PC-9 (cell line): ENCODE results near the gene ZNF135. TPM values are rescaled to one million over a fixed set of nuclear protein-coding genes. Genes with fewer than 3 reads are reported as not detected.

Experiments
- BruUV-seq: library from RNA; stranded (reverse); fragments of 400-500 nt; replicated peaks from 2 replicates; lab custom pipeline; 2021; lab: Mats Ljungman, UMichigan
- CTCF ChIA-PET: fragments of 300-600 bp; sonication (Branson Sonifier 250); formaldehyde crosslinking; loops from one replicate; lab custom pipeline; 2022; ENCODE audit warnings: antibody characterized with exemption; lab: Charles Lee
- POLR2A ChIA-PET: fragments of 300-600 bp; sonication (Branson Sonifier 250); formaldehyde crosslinking; loops from one replicate; lab custom pipeline; 2022; ENCODE audit warnings: antibody characterized with exemption; ENCODE audit not compliant: unreplicated experiment; lab: Charles Lee
- DNase-seq, 2 experiments: peaks; one replicate each; pipeline versions ENCODE4 v3.0.0 to v3.0.0-alpha.2; 2015 to 2022; ENCODE audit warnings: mixed read lengths in 1 of 2
- H2AFZ ChIP-seq: fragments of 200-600 bp; sonication (generic); 2 replicates; pipeline ENCODE4 v1.8.1; 2017; ENCODE audit warnings: antibody characterized with exemption
- H3F3A ChIP-seq: fragments of 200-600 bp; sonication (generic); 2 replicates; pipeline ENCODE4 v1.8.1; 2017; ENCODE audit warnings: antibody characterized with exemption, mild to moderate bottlenecking, low read depth; ENCODE audit not compliant: insufficient read depth
- H3K27ac ChIP-seq: fragments of 200-600 bp; sonication (generic); 2 replicates; pipeline ENCODE4 v1.6.1; 2016; ENCODE audit warnings: mixed run types
- H3K27me3 ChIP-seq: fragments of 200-600 bp; sonication (generic); 2 replicates; pipeline ENCODE4 v1.6.1; 2016; ENCODE audit warnings: low read depth, mixed run types; ENCODE audit not compliant: insufficient read depth
- H3K36me3 ChIP-seq: fragments of 200-600 bp; sonication (generic); 2 replicates; pipeline ENCODE4 v1.6.1; 2016; ENCODE audit warnings: low read depth, mixed run types
- H3K4me1 ChIP-seq: fragments of 200-600 bp; sonication (generic); replicated peaks from 2 replicates; pipeline ENCODE4 v1.6.1; 2016; ENCODE audit warnings: mixed run types; ENCODE audit not compliant: insufficient read depth
- H3K4me2 ChIP-seq: fragments of 200-600 bp; sonication (generic); 2 replicates; pipeline ENCODE4 v1.6.1; 2017; ENCODE audit warnings: mixed run types
- H3K4me3 ChIP-seq: fragments of 200-600 bp; sonication (generic); 2 replicates; pipeline ENCODE4 v1.6.1; 2016; ENCODE audit warnings: mixed run types
- H3K79me2 ChIP-seq: fragments of 200-600 bp; sonication (generic); 2 replicates; pipeline ENCODE4 v1.6.1; 2017; ENCODE audit warnings: low read depth, mixed run types
- H3K9me2 ChIP-seq: fragments of 200-600 bp; sonication (generic); 2 replicates; pipeline ENCODE4 v1.8.1; 2017; ENCODE audit warnings: mild to moderate bottlenecking; ENCODE audit not compliant: insufficient read depth
- H3K9me3 ChIP-seq: fragments of 200-600 bp; sonication (generic); 2 replicates; pipeline ENCODE4 v1.8.1; 2016; ENCODE audit warnings: low read depth; ENCODE audit not compliant: insufficient read depth
- H4K20me1 ChIP-seq: fragments of 200-600 bp; sonication (generic); 2 replicates; pipeline ENCODE4 v1.8.1; 2017; ENCODE audit not compliant: insufficient read depth
- EZH2 ChIP-seq: fragments of 200-600 bp; sonication (generic); IDR thresholded peaks from 2 replicates; pipeline ENCODE4 v1.8.0; 2017; ENCODE audit warnings: antibody characterized with exemption, low read depth
- intact Hi-C: fragments of 100-400 bp; cut with micrococcal nuclease; formaldehyde crosslinking; loops from one replicate; pipeline ENCODE4 v1.10.0; 2022; ENCODE audit not compliant: unreplicated experiment
- total RNA-seq: library from RNA; stranded (reverse); gene quantifications from 2 replicates; pipeline ENCODE4 v1.2.3, GENCODE V29; 2021
- TF ChIP-seq, protein P1 (sequence below): fragments of 200-600 bp; sonication (generic); conservative IDR thresholded peaks from 2 replicates; pipeline ENCODE4 v1.6.1; 2017; ENCODE audit warnings: mixed run types, antibody characterized with exemption, mild to moderate bottlenecking, moderate library complexity

The ZNF135 gene
- total RNA-seq, 1 experiment from 2014 or later = 0.15 TPM

DNA sequence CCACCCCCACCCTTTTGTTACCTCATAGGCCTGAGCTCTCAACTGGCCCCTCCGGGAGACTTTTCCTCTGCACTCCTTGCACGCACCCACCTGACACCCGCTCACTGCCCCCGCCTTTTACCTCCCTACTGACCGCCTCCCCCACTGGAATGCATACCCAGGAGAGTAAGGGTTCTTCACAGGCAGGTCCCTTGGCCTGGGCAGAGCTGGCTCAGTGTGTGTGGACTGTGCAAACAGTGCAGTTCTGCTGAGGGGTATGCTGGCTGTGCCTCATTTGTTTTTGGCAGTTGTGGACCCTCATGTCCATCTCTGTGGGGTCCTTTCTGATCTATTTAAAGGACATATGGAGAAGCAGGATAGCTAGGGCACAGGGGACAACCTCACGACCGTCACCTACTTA, 34.0 kb downstream of the ZNF135 start:
- H3K79me2 ChIP-seq = peaks cover 13% of the 10 kb centered on the region
- peaks cover 15% of the 10 kb centered on the region; the same call in 1 of the 2 replicates for H3K36me3 ChIP-seq
- H3K9me2 ChIP-seq = no peaks in the 10 kb centered on the region
- intact Hi-C loops = no loop called here
- POLR2A ChIA-PET = no interaction called here
- BruUV-seq = no TSS peak
- H3K27ac ChIP-seq = no peak overlapping the region
- H3K4me3 ChIP-seq = no peak overlapping the region
- no peaks in the 10 kb centered on the region for H3F3A ChIP-seq
- TF ChIP-seq, protein P1, sequence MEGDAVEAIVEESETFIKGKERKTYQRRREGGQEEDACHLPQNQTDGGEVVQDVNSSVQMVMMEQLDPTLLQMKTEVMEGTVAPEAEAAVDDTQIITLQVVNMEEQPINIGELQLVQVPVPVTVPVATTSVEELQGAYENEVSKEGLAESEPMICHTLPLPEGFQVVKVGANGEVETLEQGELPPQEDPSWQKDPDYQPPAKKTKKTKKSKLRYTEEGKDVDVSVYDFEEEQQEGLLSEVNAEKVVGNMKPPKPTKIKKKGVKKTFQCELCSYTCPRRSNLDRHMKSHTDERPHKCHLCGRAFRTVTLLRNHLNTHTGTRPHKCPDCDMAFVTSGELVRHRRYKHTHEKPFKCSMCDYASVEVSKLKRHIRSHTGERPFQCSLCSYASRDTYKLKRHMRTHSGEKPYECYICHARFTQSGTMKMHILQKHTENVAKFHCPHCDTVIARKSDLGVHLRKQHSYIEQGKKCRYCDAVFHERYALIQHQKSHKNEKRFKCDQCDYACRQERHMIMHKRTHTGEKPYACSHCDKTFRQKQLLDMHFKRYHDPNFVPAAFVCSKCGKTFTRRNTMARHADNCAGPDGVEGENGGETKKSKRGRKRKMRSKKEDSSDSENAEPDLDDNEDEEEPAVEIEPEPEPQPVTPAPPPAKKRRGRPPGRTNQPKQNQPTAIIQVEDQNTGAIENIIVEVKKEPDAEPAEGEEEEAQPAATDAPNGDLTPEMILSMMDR = no peak
- no peak for TF ChIP-seq EZH2
- no peaks in the 10 kb centered on the region for H4K20me1 ChIP-seq
- H3K4me2 ChIP-seq = no peak overlapping the region
- no peak for DNase-seq
- CTCF ChIA-PET = no interaction called here
- no peaks in the 10 kb centered on the region for H3K4me1 ChIP-seq
- peaks cover 41% of the 10 kb centered on the region for H3K9me3 ChIP-seq
- no peaks in the 10 kb centered on the region for H3K27me3 ChIP-seq
- H2AFZ ChIP-seq = no peak overlapping the region

DNA sequence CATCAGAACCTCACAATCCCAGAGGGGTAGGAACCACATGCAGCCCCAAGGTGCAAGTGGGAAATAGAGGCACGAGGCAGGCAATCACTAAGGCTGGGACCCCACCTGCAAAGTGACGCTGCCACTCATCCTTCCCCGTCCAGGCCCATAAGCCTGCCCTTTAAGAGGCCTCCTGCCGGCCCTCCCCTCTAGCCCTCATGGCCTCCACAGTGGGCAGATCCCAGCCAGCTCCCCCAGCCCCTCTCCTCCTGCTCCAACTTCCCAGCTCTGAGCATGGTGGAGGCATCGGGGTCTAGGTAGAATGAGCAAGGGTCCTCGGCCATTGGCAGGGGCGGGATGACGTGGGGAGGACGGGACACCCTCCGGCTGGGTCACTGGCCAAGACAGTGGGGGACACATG, 36.2 kb downstream of the ZNF135 start:
- peaks cover 50% of the 10 kb centered on the region for H3K9me3 ChIP-seq
- ChIA-PET POLR2A (no interaction called here), CTCF (no interaction called here)
- no peak overlapping the region for H3K27ac ChIP-seq
- TF ChIP-seq EZH2 = no peak
- TF ChIP-seq, protein P1 = no peak
- no peaks in the 10 kb centered on the region for H4K20me1 ChIP-seq
- no peak overlapping the region for H3K4me2 ChIP-seq
- H3K9me2 ChIP-seq = no peaks in the 10 kb centered on the region
- no peak overlapping the region for H3K4me3 ChIP-seq
- no peak for DNase-seq
- no peaks in the 10 kb centered on the region for H3K4me1 ChIP-seq
- H3K79me2 ChIP-seq = peaks cover 13% of the 10 kb centered on the region
- no peaks in the 10 kb centered on the region for H3K27me3 ChIP-seq
- no peaks in the 10 kb centered on the region for H3F3A ChIP-seq
- no peak overlapping the region for H2AFZ ChIP-seq
- peaks cover 15% of the 10 kb centered on the region; the same call in 1 of the 2 replicates for H3K36me3 ChIP-seq
- no TSS peak for BruUV-seq
- intact Hi-C loops = no loop called here

DNA sequence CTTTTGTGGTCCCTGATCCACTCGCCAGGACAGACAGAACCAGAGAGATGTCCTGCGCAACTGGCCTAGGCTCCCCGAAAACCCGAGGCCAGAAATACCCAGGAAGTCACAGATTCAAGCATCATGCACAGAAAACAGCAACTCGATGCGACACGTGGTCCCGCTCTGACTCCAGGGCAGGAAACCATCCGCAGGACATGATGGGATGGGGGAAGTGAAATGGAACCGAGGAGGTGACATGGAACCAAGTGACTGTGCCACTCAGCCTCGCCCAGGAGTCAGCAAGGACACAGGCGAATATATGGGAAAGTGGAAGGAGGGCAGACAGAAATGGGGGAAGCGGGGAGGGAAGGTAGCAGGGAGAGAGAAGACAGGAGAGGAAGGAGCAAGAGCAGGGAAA, 37.8 kb downstream of the ZNF135 start:
- Histone ChIP-seq H4K20me1 (no peaks in the 10 kb centered on the region), H3K4me3 (peak overlapping the region; percentile 71; the same call in 1 of the 2 replicates), H3K27ac (no peak overlapping the region), H3K79me2 (peaks cover 13% of the 10 kb centered on the region), H3K36me3 (0 out of 2 replicates have a peak, but pooled peaks cover 11% of the 10 kb centered on the region), H3K9me3 (peaks cover 53% of the 10 kb centered on the region), H3K9me2 (no peaks in the 10 kb centered on the region), H3K4me2 (peak overlapping the region; percentile 89), H3K4me1 (no peaks in the 10 kb centered on the region), H2AFZ (no peak overlapping the region), H3K27me3 (no peaks in the 10 kb centered on the region), H3F3A (no peaks in the 10 kb centered on the region)
- POLR2A ChIA-PET = interaction anchor here (0.6 kb wide), 1 partner anchor 38 kb away, joined by 4 read pairs; no protein-coding TSS in a partner anchor
- intact Hi-C loops = no loop called here
- CTCF ChIA-PET = no interaction called here
- TSS peak; percentile 70 for BruUV-seq
- TF ChIP-seq EZH2 = no peak
- DNase-seq = no peak

DNA sequence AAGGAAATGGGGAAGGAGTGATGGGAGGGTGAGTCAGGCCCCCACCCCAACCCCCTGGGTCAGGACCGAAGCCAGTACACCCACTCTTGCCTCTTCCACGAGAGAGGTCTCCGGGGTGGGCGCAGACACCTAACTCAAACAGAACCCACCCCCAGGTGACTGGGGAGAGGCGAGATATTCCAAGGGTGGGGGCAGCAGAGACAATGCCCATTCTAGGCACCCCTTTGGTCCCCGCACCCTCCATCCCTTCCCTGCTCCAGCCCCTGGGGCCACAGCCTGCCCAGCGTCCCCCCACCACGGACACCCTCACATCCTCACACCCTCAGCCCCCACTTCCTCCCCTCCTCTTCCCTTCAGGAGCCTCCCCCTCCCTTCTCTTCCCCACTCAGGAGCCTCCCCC, 38.3 kb downstream of the ZNF135 start:
- no peaks in the 10 kb centered on the region for H3K9me2 ChIP-seq
- H3F3A ChIP-seq = no peaks in the 10 kb centered on the region
- no TSS peak for BruUV-seq
- POLR2A ChIA-PET = interaction anchor here (0.6 kb wide), 1 partner anchor 371 kb away, joined by 5 read pairs; no protein-coding TSS in a partner anchor
- DNase-seq = no peak
- CTCF ChIA-PET = no interaction called here
- H3K9me3 ChIP-seq = peaks cover 57% of the 10 kb centered on the region
- H3K27ac ChIP-seq = no peak overlapping the region
- intact Hi-C loops = no loop called here
- no peaks in the 10 kb centered on the region for H3K4me1 ChIP-seq
- no peak overlapping the region for H2AFZ ChIP-seq
- no peaks in the 10 kb centered on the region for H4K20me1 ChIP-seq
- H3K27me3 ChIP-seq = no peaks in the 10 kb centered on the region
- TF ChIP-seq, protein P1 = no peak
- no peak for TF ChIP-seq EZH2
- peaks cover 13% of the 10 kb centered on the region for H3K79me2 ChIP-seq
- 0 out of 2 replicates have a peak, but pooled peaks cover 7% of the 10 kb centered on the region for H3K36me3 ChIP-seq
- peak overlapping the region; percentile 89 for H3K4me2 ChIP-seq
- H3K4me3 ChIP-seq = peak overlapping the region; percentile 71; the same call in 1 of the 2 replicates
